Left renal cortex interstitium (tissue), 4 donors: ENCODE data around the gene MEF2D. TPM values are rescaled to one million over a fixed set of nuclear protein-coding genes. Genes with fewer than 3 reads are reported as not detected.

Experiments used
- DNase-seq, 4 donors: peaks; one replicate each; pipeline ENCODE4 v3.0.0-alpha.2; 2013; ENCODE audit warnings: low read depth in 4 of 4, low spot score in 2 of 4, missing footprints in 1 of 4
- polyA plus RNA-seq, 4 donors: library from polyadenylated mRNA; unstranded; fragments of 120-200 nt; gene quantifications; one replicate each; pipeline ENCODE4 v1.2.1, GENCODE V29; 2013; ENCODE audit not compliant: insufficient read length in 4 of 4

MEF2D gene
- polyA plus RNA-seq, 4 donors, result 20.8 to 32.8 (median 24.3) TPM

GRCh38 chr1:156474966-156475365 lies 25.6 kb downstream of the MEF2D start:
- DNase-seq, result no peak

GRCh38 chr1:156471496-156472490 lies 28.8 kb downstream of the MEF2D start:
- no peak for DNase-seq

DNA sequence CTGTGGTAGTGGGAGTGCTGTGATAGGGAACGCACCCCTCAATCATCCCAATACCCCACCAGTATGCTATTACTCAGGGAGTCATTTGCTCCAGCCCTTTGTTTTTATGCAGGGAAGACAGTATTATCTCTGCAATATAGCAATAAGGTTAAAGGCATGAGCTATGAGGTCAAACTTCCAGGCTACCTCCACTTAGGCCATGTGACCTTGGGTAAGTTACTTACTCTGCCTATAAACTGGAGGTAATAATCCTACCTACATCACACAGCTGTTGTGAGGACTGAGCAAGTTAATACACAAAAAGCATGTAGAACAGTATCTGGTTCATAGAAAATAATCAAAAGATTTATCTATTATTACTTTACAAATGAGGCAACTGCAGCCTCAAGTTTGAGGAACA lies 30.1 kb downstream of the MEF2D start:
- no peak for DNase-seq

GRCh38 chr1:156468693-156469345 lies 31.8 kb downstream of the MEF2D start:
- DNase-seq, result no peak

DNA sequence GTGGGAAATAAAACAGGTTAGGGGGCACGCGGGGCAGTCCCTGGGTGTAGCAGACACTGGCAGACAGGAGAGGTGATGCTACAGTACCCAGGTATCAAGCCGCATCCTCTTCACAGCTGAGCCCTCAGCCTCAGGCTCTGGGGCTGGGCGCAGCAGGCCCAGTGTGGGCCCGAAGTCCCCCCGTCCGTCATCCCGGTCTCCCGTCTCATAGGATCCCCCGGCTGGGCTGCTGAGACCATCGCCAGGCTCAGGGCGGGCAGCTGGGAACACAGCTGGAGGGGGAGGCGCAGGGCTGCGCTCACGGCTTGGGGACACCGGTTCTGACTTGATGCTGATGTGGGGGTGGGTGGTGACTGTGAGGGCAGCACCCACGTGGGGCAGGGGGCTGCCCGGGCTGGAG lies 32.7 kb downstream of the MEF2D start:
- no peak for DNase-seq

GRCh38 chr1:156467385-156467784 lies 33.2 kb downstream of the MEF2D start:
- DNase-seq, result no peak

- DNase-seq, result no peak
Observed at GRCh38 chr1:156465747-156466365, 34.7 kb downstream of the MEF2D start.

- no peak for DNase-seq
Observed at GRCh38 chr1:156464825-156465452, 35.6 kb downstream of the MEF2D start.

DNA sequence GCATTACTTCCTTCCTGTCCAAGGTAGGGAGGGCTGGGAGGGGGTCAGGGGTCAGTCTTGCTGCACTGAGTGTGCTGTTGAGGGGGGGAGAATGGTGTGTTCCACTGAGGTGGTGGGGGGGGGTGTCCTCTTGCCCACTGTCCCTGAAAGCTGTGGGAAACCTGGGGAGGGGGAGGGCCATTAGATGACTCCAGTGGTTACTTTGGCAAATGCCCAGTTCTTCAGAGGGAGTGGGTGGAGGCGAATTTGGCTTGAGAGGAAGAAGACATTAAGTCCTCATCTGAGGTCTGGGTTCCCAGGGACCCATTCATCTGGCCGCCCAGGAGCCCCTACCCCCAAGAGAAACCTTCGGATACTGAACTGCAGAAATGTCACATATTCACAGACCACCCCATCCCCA lies 36.2 kb downstream of the MEF2D start:
- no peak for DNase-seq

- no peak for DNase-seq
Observed at GRCh38 chr1:156463874-156464273, 36.7 kb downstream of the MEF2D start.

DNA sequence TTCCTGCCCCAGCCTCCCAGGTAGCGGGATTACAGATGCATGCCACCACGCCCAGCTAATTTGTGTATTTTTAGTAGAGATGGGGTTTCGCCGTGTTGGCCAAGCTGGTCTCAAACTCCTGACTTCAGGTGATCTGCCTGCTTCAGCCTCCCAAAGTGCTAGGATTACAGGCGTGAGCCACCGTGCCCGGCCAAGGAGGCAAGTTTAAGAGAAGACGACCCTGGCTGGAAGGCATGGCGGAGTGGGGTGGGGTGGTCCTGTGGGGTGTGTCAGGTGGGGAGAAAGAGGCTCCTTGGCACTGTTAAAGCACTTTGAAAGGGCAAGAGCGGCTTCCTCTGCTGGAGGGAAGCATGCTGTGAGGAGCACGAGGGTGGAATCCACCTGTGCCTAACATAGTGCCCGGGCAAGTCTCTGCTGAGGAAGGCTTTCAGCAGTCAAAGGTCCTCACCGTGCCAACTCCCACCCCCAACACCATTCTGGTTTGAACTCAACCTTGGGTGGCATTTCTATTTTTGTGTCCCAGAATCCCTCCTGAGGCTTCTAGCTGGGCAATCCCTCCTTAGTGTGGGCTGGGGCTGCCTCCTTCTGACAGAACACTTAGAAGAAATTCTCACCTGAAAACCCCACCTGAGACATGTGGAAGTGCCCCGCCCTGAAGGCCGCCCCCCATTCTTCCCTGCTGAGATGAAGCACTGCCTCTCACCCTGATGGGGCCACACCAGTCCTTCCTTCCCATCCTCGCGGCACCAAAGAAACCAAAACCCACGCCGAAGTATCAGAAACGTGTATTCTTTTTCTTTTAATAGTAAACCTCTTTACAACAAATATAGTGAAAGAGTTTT lies 37.4 kb downstream of the MEF2D start:
- DNase-seq, result no peak

- no peak for DNase-seq
Observed at GRCh38 chr1:156461781-156462647, 38.6 kb downstream of the MEF2D start.

DNA sequence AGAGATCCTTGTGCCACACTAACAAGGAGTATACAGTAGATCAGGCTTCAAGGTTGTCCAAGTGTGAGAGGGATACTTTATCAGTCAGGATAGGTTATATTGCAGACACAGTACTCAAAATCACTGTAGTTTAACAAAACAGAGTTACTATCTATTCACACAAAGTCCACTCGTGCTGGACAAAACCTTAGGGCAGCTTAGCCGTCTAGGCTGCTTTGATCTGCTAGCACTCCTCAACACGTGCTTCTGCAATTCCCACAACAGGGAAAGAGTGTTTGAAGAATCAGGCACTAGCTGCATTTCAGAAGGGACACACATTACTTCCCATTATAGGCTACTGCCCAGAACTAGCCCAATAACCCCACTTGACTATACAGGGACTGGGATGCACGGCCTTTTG lies 39.5 kb downstream of the MEF2D start:
- no peak for DNase-seq

DNA sequence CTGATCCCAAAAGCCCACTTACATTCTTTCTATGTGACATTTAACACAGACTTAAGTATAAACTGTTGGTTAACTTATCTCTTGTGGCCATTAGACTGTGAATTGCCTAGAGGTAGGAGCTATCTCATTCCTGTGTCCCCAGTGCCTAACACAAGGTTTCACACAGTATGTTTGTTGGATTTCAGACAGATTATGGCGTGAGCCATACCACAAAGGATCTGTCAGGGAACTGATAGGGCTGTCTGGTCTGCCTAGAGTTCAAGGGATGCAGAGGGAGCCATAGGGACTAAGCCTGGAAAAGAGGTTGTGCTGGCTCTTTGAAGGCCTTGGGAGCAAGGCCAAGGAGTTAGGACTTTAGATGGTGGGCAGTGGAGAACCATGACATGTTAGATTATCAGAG lies 40.0 kb downstream of the MEF2D start:
- no peak for DNase-seq

DNA sequence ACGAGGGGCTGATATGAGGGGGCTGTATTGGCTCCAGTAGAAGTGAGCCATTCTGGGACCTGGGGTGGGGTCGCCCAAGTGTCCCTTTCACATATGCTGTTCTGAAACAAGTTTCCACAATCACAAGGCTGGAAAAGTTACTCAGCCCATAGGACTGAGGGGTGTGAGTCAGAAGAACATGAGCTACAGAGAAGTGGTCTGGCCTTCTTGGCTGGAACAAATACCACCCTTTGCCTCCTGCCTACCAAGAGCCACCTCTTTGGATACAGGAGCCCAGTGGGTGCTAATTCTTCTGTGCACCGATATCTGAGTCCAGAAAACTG lies 42.4 kb downstream of the MEF2D start:
- DNase-seq, result no peak

DNA sequence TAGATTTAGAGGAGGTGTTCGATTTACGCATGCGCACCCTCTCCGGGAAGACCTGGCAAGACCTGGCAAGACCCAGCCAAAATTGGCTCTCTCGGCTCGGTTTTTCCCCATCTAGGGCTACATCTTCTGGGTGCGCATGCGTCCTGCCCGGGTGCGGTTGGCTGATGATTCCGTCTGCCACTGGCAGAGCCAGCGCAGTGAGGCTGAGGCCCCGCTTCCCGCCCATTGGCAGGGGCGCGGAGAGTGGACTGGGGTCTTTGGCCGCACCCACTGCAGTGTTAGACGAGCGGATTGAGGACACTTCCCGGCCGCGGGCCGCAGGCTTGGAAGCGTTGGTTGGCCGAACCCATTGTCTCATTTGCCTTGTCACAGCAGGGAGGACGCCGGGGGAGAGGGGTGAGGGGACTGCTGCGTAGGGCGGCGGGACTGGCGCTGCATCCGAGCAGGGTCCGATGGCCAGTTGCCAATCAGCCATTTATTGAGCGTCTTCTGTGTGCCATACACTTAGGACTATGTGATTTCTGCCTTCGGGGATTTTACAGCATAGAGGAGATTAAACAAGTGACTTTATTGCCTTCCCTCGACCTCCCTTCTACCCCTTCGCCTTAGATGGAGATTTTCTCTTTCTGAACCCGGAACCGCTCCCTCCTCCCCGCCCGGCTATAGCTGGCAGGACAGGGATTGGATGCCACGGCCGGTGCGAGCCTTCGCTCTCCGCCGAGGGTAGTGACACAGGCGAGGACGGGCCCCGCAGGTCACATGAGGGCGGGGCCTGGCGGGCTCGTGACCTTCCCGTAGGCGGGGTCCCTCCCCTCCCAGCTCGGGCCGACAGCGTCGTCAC lies 43.7 kb downstream of the MEF2D start:
- peak; percentile 81 to 90 (median 87) for DNase-seq

DNA sequence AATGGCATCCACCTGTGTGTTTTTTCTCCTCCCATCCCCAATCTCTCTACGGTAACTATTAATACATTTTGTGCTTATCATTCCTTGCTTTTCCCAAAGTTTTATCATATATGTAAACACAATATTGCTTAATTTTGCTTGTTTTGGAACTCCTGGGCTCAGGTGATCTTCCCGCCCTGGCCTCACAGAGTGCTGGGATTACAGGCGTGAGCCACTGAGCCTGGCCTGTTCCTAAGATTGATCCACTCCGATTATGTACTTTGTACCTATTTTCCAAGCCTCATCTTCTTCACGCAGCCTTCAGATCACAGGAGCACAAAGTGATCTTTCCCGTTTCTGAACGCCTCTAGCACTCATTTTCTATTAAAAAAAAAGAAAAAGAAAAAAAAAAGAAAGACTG lies 45.2 kb downstream of the MEF2D start:
- DNase-seq, result no peak

GRCh38 chr1:156452907-156453306 lies 47.7 kb downstream of the MEF2D start:
- DNase-seq, result no peak
